H1 (cell line): ENCODE measurements around the gene NPHP4. TPM values are rescaled to one million over a fixed set of nuclear protein-coding genes. Genes with fewer than 3 reads are reported as not detected.
A peak's percentile ranks its signal among the peaks of the same experiment; 100 is the strongest.

Experiments
- CTCF ChIA-PET: fragments of 300-600 bp; sonication (Branson Sonifier 250); formaldehyde crosslinking; loops from one replicate; lab custom pipeline; 2021; ENCODE audit not compliant: partially characterized antibody; lab: Charles Lee
- POLR2A ChIA-PET: fragments of 300-600 bp; sonication (Branson Sonifier 250); formaldehyde crosslinking; loops from one replicate; lab custom pipeline; 2021; ENCODE audit warnings: inconsistent platforms; ENCODE audit not compliant: partially characterized antibody; lab: Charles Lee
- DNase-seq, 2 experiments: peaks; one replicate each; pipeline versions ENCODE4 v3.0.0 to v3.0.0-alpha.2; 2010 to 2022; ENCODE audit warnings: low spot score in 2 of 2, low read depth in 1 of 2, mixed read lengths in 1 of 2
- FAIRE-seq: peaks from 2 replicates; lab custom pipeline; 2011; peaks lifted over from hg19 to GRCh38; lab: Jason Lieb, UNC
- H2AFZ ChIP-seq: 2 replicates; pipeline ENCODE4 v1.8.1; 2012; ENCODE audit warnings: low read length, inconsistent platforms
- H2AK5ac ChIP-seq: 2 replicates; pipeline ENCODE4 v1.6.1; 2013; ENCODE audit warnings: low read depth, low read length
- H2BK120ac ChIP-seq: replicated peaks from 2 replicates; pipeline ENCODE3; 2013; ENCODE audit warnings: low read depth, low read length, inconsistent platforms
- H2BK12ac ChIP-seq: 2 replicates; pipeline ENCODE4 v1.6.1; 2013; ENCODE audit warnings: low read depth, low read length
- H2BK15ac ChIP-seq: 2 replicates; pipeline ENCODE4 v1.6.1; 2013; ENCODE audit warnings: low read length
- H2BK20ac ChIP-seq: 2 replicates; pipeline ENCODE4 v1.6.1; 2013; ENCODE audit warnings: low read length
- H2BK5ac ChIP-seq: 2 replicates; pipeline ENCODE4 v1.6.1; 2013; ENCODE audit warnings: low read depth, low read length
- H3K14ac ChIP-seq: 2 replicates; pipeline ENCODE4 v1.6.1; 2013; ENCODE audit warnings: inconsistent platforms; ENCODE audit not compliant: insufficient read length
- H3K18ac ChIP-seq: 2 replicates; pipeline ENCODE4 v1.6.1; 2013; ENCODE audit warnings: low read length; ENCODE audit errors: extremely low read depth
- H3K23ac ChIP-seq: 2 replicates; pipeline ENCODE4 v1.6.1; 2013; ENCODE audit warnings: inconsistent platforms; ENCODE audit not compliant: insufficient read length
- H3K23me2 ChIP-seq: 2 replicates; pipeline ENCODE4 v1.6.1; 2013; ENCODE audit warnings: low read depth, low read length
- H3K27ac ChIP-seq: 2 replicates; pipeline ENCODE4 v1.6.1; 2011; ENCODE audit warnings: low read depth, low read length, inconsistent platforms
- H3K27me3 ChIP-seq, 4 experiments: replicated peaks in 1 of 4; 1 replicate in 1 of 4; 2 replicates in 3 of 4; pipeline versions ENCODE4 v1.6.1 to v1.8.1; 2011 to 2013; ENCODE audit warnings: low read length in 3 of 4, mild to moderate bottlenecking in 3 of 4, inconsistent platforms in 2 of 4, mixed read lengths in 2 of 4, moderate library complexity in 1 of 4; ENCODE audit not compliant: control insufficient read depth in 3 of 4, insufficient read depth in 3 of 4; ENCODE audit errors: extremely low read depth in 1 of 4
- H3K36me3 ChIP-seq, 4 experiments: 2 replicates each; pipeline versions ENCODE4 v1.6.1 to v1.8.1; 2011 to 2013; ENCODE audit warnings: mild to moderate bottlenecking in 4 of 4, low read length in 3 of 4, moderate library complexity in 2 of 4, control low read depth in 1 of 4, inconsistent platforms in 1 of 4; ENCODE audit not compliant: insufficient read depth in 4 of 4, control insufficient read depth in 2 of 4
- H3K4ac ChIP-seq: replicated peaks from 2 replicates; pipeline ENCODE3; 2013; ENCODE audit warnings: low read length, low read depth, mixed read lengths, inconsistent platforms; ENCODE audit not compliant: insufficient read length
- H3K4me1 ChIP-seq, 4 experiments: replicated peaks in 1 of 4; 1 replicate in 1 of 4; 2 replicates in 3 of 4; pipeline versions ENCODE4 v1.6.1 to v1.8.1; 2011 to 2013; ENCODE audit warnings: low read length in 3 of 4, inconsistent platforms in 2 of 4, mixed read lengths in 1 of 4; ENCODE audit not compliant: insufficient read depth in 4 of 4, control insufficient read depth in 3 of 4
- H3K4me2 ChIP-seq, 2 experiments: 2 replicates each; pipeline versions ENCODE4 v1.6.1 to v1.8.1; 2011 to 2013; ENCODE audit warnings: low read depth in 2 of 2, low read length in 2 of 2, control low read depth in 1 of 2, inconsistent platforms in 1 of 2, mild to moderate bottlenecking in 1 of 2; ENCODE audit not compliant: insufficient read depth in 1 of 2
- H3K4me3 ChIP-seq, 4 experiments: fragments of 200-600, 300-600 bp in 1 of 4; sonication (generic), shearing (Covaris generic), sonication (Bioruptor Twin) in 1 of 4; 2 replicates each; pipeline versions ENCODE4 v1.5.1 to v1.8.1; 2011 to 2016; ENCODE audit warnings: low read length in 4 of 4, low read depth in 3 of 4, control low read depth in 2 of 4, inconsistent platforms in 2 of 4, mild to moderate bottlenecking in 2 of 4, mixed read lengths in 1 of 4, moderate library complexity in 1 of 4; ENCODE audit not compliant: insufficient read depth in 2 of 4; ENCODE audit errors: extremely low read depth in 1 of 4
- H3K56ac ChIP-seq: replicated peaks from 2 replicates; pipeline ENCODE3; 2013; ENCODE audit warnings: low read depth, mild to moderate bottlenecking, mixed read lengths, low read length, inconsistent platforms; ENCODE audit not compliant: insufficient read length
- H3K79me1 ChIP-seq: 2 replicates; pipeline ENCODE4 v1.6.1; 2013; ENCODE audit warnings: low read depth, low read length, control low read depth
- H3K79me2 ChIP-seq, 2 experiments: 2 replicates each; pipeline versions ENCODE4 v1.6.1 to v1.8.1; 2012 to 2013; ENCODE audit warnings: low read length in 2 of 2, mild to moderate bottlenecking in 2 of 2, inconsistent platforms in 1 of 2; ENCODE audit not compliant: insufficient read depth in 2 of 2, control insufficient read depth in 1 of 2
- H3K9ac ChIP-seq, 4 experiments: replicated peaks in 1 of 4; 1 replicate in 1 of 4; 2 replicates in 3 of 4; pipeline versions ENCODE4 v1.6.1 to v1.8.1; 2011 to 2013; ENCODE audit warnings: low read depth in 3 of 4, low read length in 3 of 4, control low read depth in 2 of 4, mild to moderate bottlenecking in 2 of 4, moderate library complexity in 2 of 4, inconsistent platforms in 1 of 4; ENCODE audit errors: extremely low read depth in 1 of 4
- H3K9me3 ChIP-seq, 2 experiments: 2 replicates each; pipeline versions ENCODE4 v1.6.1 to v1.8.1; 2012 to 2013; ENCODE audit warnings: mild to moderate bottlenecking in 2 of 2, moderate library complexity in 2 of 2, control low read depth in 1 of 2, inconsistent platforms in 1 of 2, low read depth in 1 of 2, low read length in 1 of 2, mixed read lengths in 1 of 2; ENCODE audit not compliant: insufficient read depth in 2 of 2
- H4K20me1 ChIP-seq, 2 experiments: replicated peaks in 1 of 2; 2 replicates each; pipeline versions ENCODE3 to v1.8.1; 2011 to 2013; ENCODE audit warnings: inconsistent platforms in 2 of 2, low read length in 2 of 2, mild to moderate bottlenecking in 1 of 2; ENCODE audit not compliant: insufficient read depth in 2 of 2, control insufficient read depth in 1 of 2
- H4K5ac ChIP-seq: 2 replicates; pipeline ENCODE4 v1.6.1; 2013; ENCODE audit warnings: low read length, low read depth, mixed read lengths, inconsistent platforms; ENCODE audit not compliant: insufficient read length
- H4K8ac ChIP-seq: 2 replicates; pipeline ENCODE4 v1.8.0; 2013; ENCODE audit warnings: mild to moderate bottlenecking, moderate library complexity, low read length, inconsistent platforms; ENCODE audit not compliant: insufficient read depth; ENCODE audit errors: extremely low read depth
- H4K91ac ChIP-seq: replicated peaks from 2 replicates; pipeline ENCODE3; 2013; ENCODE audit warnings: low read length, mixed read lengths, inconsistent platforms; ENCODE audit not compliant: insufficient read length
- ASH2L ChIP-seq: fragments of 200-600, 300-600 bp; sonication (generic); IDR thresholded peaks from one replicate; pipeline ENCODE4 v1.7.1; 2017; ENCODE audit warnings: low read length
- SIN3A ChIP-seq, 2 experiments: IDR thresholded peaks in 1 of 2; conservative IDR thresholded peaks in 1 of 2; 2 replicates each; pipeline ENCODE4 v1.6.1; 2011 to 2012; ENCODE audit warnings: low read length in 2 of 2, improper control_type of control experiment in 1 of 2, low read depth in 1 of 2, mild to moderate bottlenecking in 1 of 2
- WGBS, 2 experiments: shearing (Covaris generic) in 1 of 2; methylation state at CpG; one replicate each; pipeline versions ENCODE4 v1.1.6 to v1.1.7; 2013 to 2015; ENCODE audit warnings: low lambda C conversion rate in 2 of 2, mixed read lengths in 2 of 2, inconsistent platforms in 1 of 2, low coverage in 1 of 2, missing lambda C conversion rate in 1 of 2; ENCODE audit not compliant: insufficient replicate concordance in 2 of 2, insufficient coverage in 1 of 2, insufficient read length in 1 of 2; ENCODE audit errors: extremely low coverage in 1 of 2, missing lambda C conversion rate in 1 of 2; 5-methylcytosine and 5-hydroxymethylcytosine counted together
- polyA plus RNA-seq, 7 experiments: library from polyadenylated mRNA; depleted of rRNA in 3 of 7; stranded (reverse) in 5 of 7; unstranded in 2 of 7; fragments of >200 nt in 5 of 7; fragments of 200-250 nt in 2 of 7; gene quantifications; 1 replicate in 5 of 7; 2 replicates in 1 of 7; 4 replicates in 1 of 7; pipeline versions ENCODE4 v1.2.1 to v1.2.3, GENCODE V29; 2011 to 2013; ENCODE audit warnings: missing spikeins in 2 of 7, mixed read lengths in 2 of 7
- total RNA-seq: library from RNA; stranded (reverse); fragmentation: NEBNext Ultra II Directional; extraction: Animal tissue kit (Norgen Biotek cat#: 25700); gene quantifications from 2 replicates; pipeline ENCODE4 v1.2.1, GENCODE V29; 2021

Gene NPHP4
- total and polyA plus RNA-seq, 2 of the 8 experiments (the other 6 are each of a cell fraction or from before 2014, with no cell fraction given): 5.8 to 14.0 TPM

DNA sequence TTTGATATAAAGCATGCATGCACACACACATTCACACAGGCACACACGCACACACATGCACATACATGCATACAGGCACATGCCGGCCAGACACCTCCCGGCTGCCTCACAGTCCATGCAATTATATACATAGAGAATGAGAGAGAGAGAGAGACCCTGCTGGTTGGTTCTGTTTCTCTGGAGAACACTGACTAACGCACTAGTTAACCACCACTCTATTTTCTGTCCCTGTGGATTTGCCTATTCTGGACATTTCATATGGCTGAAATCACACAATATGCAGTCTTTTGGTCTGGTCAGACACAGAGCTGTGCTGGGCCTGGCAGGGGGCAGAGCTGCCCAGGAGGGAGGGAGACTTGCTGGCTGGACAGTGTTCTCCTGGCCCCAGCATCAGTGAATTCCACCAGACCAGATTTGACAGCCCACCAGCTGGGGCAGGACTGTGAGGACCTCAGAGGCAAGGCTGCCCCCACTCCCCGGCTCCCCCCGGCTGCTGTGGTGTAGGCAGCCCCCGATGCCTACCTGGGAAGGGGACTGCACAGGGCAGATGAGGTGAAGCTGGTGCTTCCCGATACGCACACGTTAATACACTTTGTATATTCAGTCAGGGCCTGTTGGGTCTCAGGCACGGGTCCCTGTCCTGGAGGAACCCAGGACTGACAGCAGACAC is 152.2 kb downstream of the NPHP4 start:
- Histone ChIP-seq H2AK5ac (no peak overlapping the region; the same call in 1 of the 2 replicates), H3K4me2 (no peak overlapping the region), H3K27ac (no peak overlapping the region), H3K9me3 (no peaks in the 10 kb centered on the region), H3K4ac (no peak overlapping the region), H2BK120ac (no peak overlapping the region), H4K8ac (peak overlapping the region; percentile 38; the same call in 1 of the 2 replicates), H3K79me1 (no peaks in the 10 kb centered on the region), H4K20me1 (no peaks in the 10 kb centered on the region), H3K9ac (no peak overlapping the region), H2BK12ac (no peak overlapping the region), H3K4me1 (peaks cover 0 to 12% (median 7%) of the 10 kb centered on the region in 4 experiments; a peak in 5 of 7 replicates), H3K14ac (no peak overlapping the region), H2BK5ac (no peak overlapping the region), H3K79me2 (no peaks in the 10 kb centered on the region), H3K56ac (no peak overlapping the region), H3K23me2 (no peaks in the 10 kb centered on the region), H2BK15ac (no peak overlapping the region), H3K36me3 (no peaks in the 10 kb centered on the region), H4K91ac (no peak overlapping the region), H2AFZ (no peak overlapping the region), H3K18ac (no peak overlapping the region), H3K4me3 (no peak overlapping the region), H4K5ac (no peak overlapping the region), H3K27me3 (no peaks in the 10 kb centered on the region; a peak in 1 of 7 replicates), H3K23ac (no peak overlapping the region), H2BK20ac (no peak overlapping the region)
- ChIA-PET POLR2A (no interaction called here), CTCF (interaction anchor here (0.8 to 1.1 kb wide), 2 partner anchors 75 to 325 kb away, joined by 3 read pairs; no protein-coding TSS in a partner anchor)
- WGBS, 2 experiments: 77% methylated on average over 9 of the region's 11 CpGs; no CpG with 5 or more reads in 1 of the 2 experiments
- DNase-seq (no peak), FAIRE-seq (no peak)
- TF ChIP-seq ASH2L (no peak), SIN3A (conservative IDR thresholded peaks at IDR 0.05 in 1 of 2, IDR thresholded peaks at IDR 0.05 in 1 of 2; ENCODE audit: low read depth in 1 of 2, low read length in 2 of 2) (no peak)
